NCI-H2107 (cell line): ENCODE measurements around the gene ZNF41.
"Not testable (repeated sequence)": the region's sequence is repeated elsewhere in the genome, so short reads cannot be mapped to it uniquely, and the experiment has no call there.

Experiments
- DNase-seq: peaks from one replicate; lab custom pipeline; 2025; lab: John Stamatoyannopoulos, UW

The ZNF41 gene

GRCh38 chrX:47482512-47483305 lies at the start of gene ZNF41:
Gene ZNF41, minus strand, starts transcription at chrX:47483222. Its CDS starts 15,741 bp downstream, at chrX:47467481.
- DNase-seq, result peak; percentile 80

- DNase-seq, result no peak
Observed at GRCh38 chrX:47530049-47530448, 47.0 kb upstream of the ZNF41 start.

- DNase-seq, result no peak
Observed at GRCh38 chrX:47529548-47529947, 46.5 kb upstream of the ZNF41 start.

- DNase-seq, result no peak
Observed at GRCh38 chrX:47523713-47524166, 40.7 kb upstream of the ZNF41 start.

- peak; percentile 76 for DNase-seq
Observed at GRCh38 chrX:47523297-47523696, 40.3 kb upstream of the ZNF41 start.

- no peak for DNase-seq
Observed at GRCh38 chrX:47518144-47518543, 35.1 kb upstream of the ZNF41 start.

GRCh38 chrX:47515941-47516665 lies 33.1 kb upstream of the ZNF41 start:
- no peak for DNase-seq

GRCh38 chrX:47514533-47515235 lies 31.7 kb upstream of the ZNF41 start:
- no peak for DNase-seq

GRCh38 chrX:47513034-47513965 lies 30.3 kb upstream of the ZNF41 start:
- DNase-seq, result not testable (repeated sequence)

GRCh38 chrX:47512383-47512782 lies 29.4 kb upstream of the ZNF41 start:
- not testable (repeated sequence) for DNase-seq

GRCh38 chrX:47507153-47507867 lies 24.3 kb upstream of the ZNF41 start:
- DNase-seq, result no peak

- DNase-seq, result no peak
Observed at GRCh38 chrX:47503151-47503550, 20.1 kb upstream of the ZNF41 start.

- peak; percentile 26 for DNase-seq
Observed at GRCh38 chrX:47502316-47503125, 19.5 kb upstream of the ZNF41 start.

GRCh38 chrX:47501226-47502074 lies 18.4 kb upstream of the ZNF41 start:
- peak; percentile 8 for DNase-seq

- DNase-seq, result no peak
Observed at GRCh38 chrX:47500554-47500953, 17.5 kb upstream of the ZNF41 start.

GRCh38 chrX:47499293-47499692 lies 16.3 kb upstream of the ZNF41 start:
- DNase-seq, result no peak

- DNase-seq, result no peak
Observed at GRCh38 chrX:47498411-47498810, 15.4 kb upstream of the ZNF41 start.

- DNase-seq, result no peak
Observed at GRCh38 chrX:47497271-47497888, 14.4 kb upstream of the ZNF41 start.
